ENCODE data around the gene PHRF1. TPM values are rescaled to one million over a fixed set of nuclear protein-coding genes. Genes with fewer than 3 reads are reported as not detected.

PHRF1 gene
- total RNA-seq, 2 experiments from 2014 or later, result 43.1 to 44.5 TPM

GRCh38 chr11:660281-660680 lies 84.0 kb downstream of the PHRF1 start:
- H3K9me3 Mint-ChIP-seq, result no peaks in the 10 kb centered on the region

GRCh38 chr11:660681-661444 lies 84.6 kb downstream of the PHRF1 start:
- peaks cover 5% of the 10 kb centered on the region for H3K36me3 Mint-ChIP-seq (ENCODE audit: low read depth)
- POLR2A ChIA-PET, result interaction anchor here (1.2 kb wide), 1 partner anchor 35 kb away, joined by 5 read pairs; the partner anchor contains the start of gene TMEM80
- no peak for DNase-seq

More at GRCh38 chr11:660281-660680, 84.0 kb downstream of the PHRF1 start:
- ChIA-PET POLR2A (interaction anchor here (1.2 kb wide), 1 partner anchor 36 kb away, joined by 5 read pairs; the partner anchor contains the start of gene TMEM80), CTCF (interaction anchor here (0.7 to 1.6 kb wide), 3 partner anchors 62 to 106 kb away, joined by 3 to 7 read pairs (median 4); no protein-coding TSS in a partner anchor)
- H3K4me3 Mint-ChIP-seq, result no peak overlapping the region
- ATAC-seq, result no peak
- H3K36me3 Mint-ChIP-seq (ENCODE audit: low read depth), result peaks cover 5% of the 10 kb centered on the region
- intact Hi-C loops (cut with micrococcal nuclease), result no loop called here
- DNase-seq, result no peak
- no peak overlapping the region for H3K27ac Mint-ChIP-seq
- no peaks in the 10 kb centered on the region for H3K4me1 Mint-ChIP-seq (ENCODE audit: low read depth)
- no peak for TF ChIP-seq CTCF (IDR thresholded peaks at IDR 0.05)
- H3K27me3 Mint-ChIP-seq, result no peaks in the 10 kb centered on the region

More at GRCh38 chr11:660681-661444, 84.6 kb downstream of the PHRF1 start:
- Mint-ChIP-seq H3K27me3 (no peaks in the 10 kb centered on the region), H3K4me3 (no peak overlapping the region), H3K4me1 (ENCODE audit: low read depth) (no peaks in the 10 kb centered on the region), H3K27ac (no peak overlapping the region), H3K9me3 (no peaks in the 10 kb centered on the region)
- TF ChIP-seq CTCF (IDR thresholded peaks at IDR 0.05), result no peak
- CTCF ChIA-PET, result interaction anchor here (0.7 to 1.6 kb wide), 5 partner anchors 10 to 106 kb away, joined by 3 to 7 read pairs (median 3); no protein-coding TSS in a partner anchor
- no peak for ATAC-seq
- intact Hi-C loops (cut with micrococcal nuclease), result no loop called here

Small RNAs within 50 kb of the gene (microRNA-seq; reads per million reads assigned to microRNA genes)
- gene MIR210 (ENCODE audit: borderline microRNAs expressed, borderline replicate concordance), result 587 reads per million, percentile 85 among the genes with 10 or more reads in this experiment

Other genes starting within 250 kb of the PHRF1 start
- 1 to 10 TPM; 1.5 to 3.4 TPM for gene B4GALNT4, start 207.0 kb upstream of the PHRF1 start, total RNA-seq
- under 1 TPM in 1 of 2 experiments, not detected in 1; 0.18 TPM for gene PKP3, start 182.3 kb upstream of the PHRF1 start, total RNA-seq
- gene SIGIRR, start 161.5 kb upstream of the PHRF1 start, total RNA-seq, result 10 to 100 TPM; 33.9 to 35.0 TPM
- 10 to 100 TPM; 28.2 to 29.0 TPM for gene ANO9, start 134.5 kb upstream of the PHRF1 start, total RNA-seq
- 10 to 100 TPM; 17.4 to 18.0 TPM for gene PTDSS2, start 126.2 kb upstream of the PHRF1 start, total RNA-seq
- 100 to 1,000 TPM; 105 to 110 TPM for gene RNH1, start 69.2 kb upstream of the PHRF1 start, total RNA-seq
- 10 to 100 TPM; 30.4 to 34.6 TPM for gene HRAS, start 40.9 kb upstream of the PHRF1 start, total RNA-seq
- under 1 TPM; 0.67 to 0.99 TPM for gene LRRC56, start 38.9 kb upstream of the PHRF1 start, total RNA-seq
- gene LMNTD2, start 15.7 kb upstream of the PHRF1 start, total RNA-seq, result 1 to 10 TPM in 1 of 2 experiments, under 1 TPM in 1; 0.88 to 1.3 TPM
- 10 to 100 TPM; 16.8 to 17.3 TPM for gene RASSF7, start 15.5 kb upstream of the PHRF1 start, total RNA-seq
- 10 to 100 TPM; 34.6 to 37.5 TPM for gene IRF7, start 39.5 kb downstream of the PHRF1 start, total RNA-seq
- gene CDHR5, start 48.5 kb downstream of the PHRF1 start, total RNA-seq, result not detected
- gene SCT, start 50.7 kb downstream of the PHRF1 start, total RNA-seq, result not detected
- under 1 TPM; 0.88 to 0.89 TPM for gene DRD4, start 60.8 kb downstream of the PHRF1 start, total RNA-seq
- gene DEAF1, start 118.8 kb downstream of the PHRF1 start, total RNA-seq, result 10 to 100 TPM; 59.1 to 59.3 TPM
- gene TMEM80, start 119.3 kb downstream of the PHRF1 start, total RNA-seq, result 10 to 100 TPM; 10.6 to 12.5 TPM
- 10 to 100 TPM; 15.0 to 16.7 TPM for gene EPS8L2, start 129.8 kb downstream of the PHRF1 start, total RNA-seq
- gene TALDO1, start 171.0 kb downstream of the PHRF1 start, total RNA-seq, result 100 to 1,000 TPM; 234 to 241 TPM
- gene GATD1, start 201.0 kb downstream of the PHRF1 start, total RNA-seq, result 10 to 100 TPM; 45.8 to 48.8 TPM
- under 1 TPM; 0.20 to 0.25 TPM for gene CEND1, start 213.6 kb downstream of the PHRF1 start, total RNA-seq
- gene SLC25A22, start 221.8 kb downstream of the PHRF1 start, total RNA-seq, result 10 to 100 TPM; 33.3 to 36.7 TPM
- gene PIDD1, start 228.8 kb downstream of the PHRF1 start, total RNA-seq, result 10 to 100 TPM; 29.9 to 30.6 TPM
- 1,000 to 10,000 TPM; 3,638 to 3,686 TPM for gene RPLP2, start 233.5 kb downstream of the PHRF1 start, total RNA-seq
- gene PNPLA2, start 242.4 kb downstream of the PHRF1 start, total RNA-seq, result 10 to 100 TPM; 29.7 to 32.0 TPM